ENCODE data around the gene TASP1.

TASP1 gene

DNA sequence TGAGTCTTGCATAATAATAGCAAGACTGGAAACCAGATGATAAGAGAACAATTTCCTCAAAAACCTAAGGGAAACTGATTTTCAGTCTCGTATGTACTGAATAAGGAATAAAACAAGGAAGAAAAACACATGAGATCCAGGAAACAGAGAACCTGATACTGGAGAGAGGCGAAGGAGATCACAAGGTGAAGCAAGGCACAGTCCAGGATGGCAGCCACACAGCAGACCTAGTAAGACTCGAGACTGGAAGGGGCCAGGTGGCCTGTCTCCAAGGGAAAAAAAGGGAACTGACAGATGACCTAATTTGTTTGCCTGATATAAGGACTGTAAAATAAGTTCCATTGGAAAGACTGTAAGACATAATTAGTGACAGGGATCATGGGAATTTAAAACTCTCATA is 71.1 kb downstream of the TASP1 start:
- H3K79me1 ChIP-seq (replicated peaks; ENCODE audit: low read length, poor library complexity, severe bottlenecking) = peaks cover 2% of the 10 kb centered on the region
- H4K91ac ChIP-seq (ENCODE audit: low read length) = no peak overlapping the region
- no peak overlapping the region for H3K4me3 ChIP-seq (ENCODE audit: insufficient read depth in 1 of 2, low read depth in 1 of 2, low read length in 2 of 2)
- DNase-seq = no peak
- H3K9ac ChIP-seq (ENCODE audit: low read length) = no peak overlapping the region
- H2BK12ac ChIP-seq (ENCODE audit: low read length in 2 of 2) = no peak overlapping the region
- H3K4me2 ChIP-seq (ENCODE audit: low read length, poor library complexity, severe bottlenecking) = no peak overlapping the region
- H3K4me1 ChIP-seq (ENCODE audit: control insufficient read depth, insufficient read depth, low read depth, low read length) = no peaks in the 10 kb centered on the region
- 97% methylated on average over 3 of the region's 3 CpGs for WGBS
- H3K9me3 ChIP-seq (ENCODE audit: control insufficient read depth, low read length) = no peaks in the 10 kb centered on the region
- no peak overlapping the region for H3K18ac ChIP-seq (ENCODE audit: low read depth in 1 of 2, low read length in 2 of 2)
- no peak overlapping the region for H2BK120ac ChIP-seq (ENCODE audit: low read depth, low read length)
- H3K27ac ChIP-seq (ENCODE audit: low read length, poor library complexity, severe bottlenecking) = no peak overlapping the region
- no peak overlapping the region for H2BK15ac ChIP-seq (ENCODE audit: low read depth, poor library complexity, severe bottlenecking)
- no peak overlapping the region for H4K8ac ChIP-seq (ENCODE audit: low read length)
- peaks cover 0 to 5% of the 10 kb centered on the region in 2 experiments for H3K36me3 ChIP-seq (ENCODE audit: control insufficient read depth in 1 of 2, insufficient read depth in 2 of 2, low read depth in 1 of 2, low read length in 2 of 2)
- H2BK5ac ChIP-seq (ENCODE audit: low read depth, low read length, poor library complexity, severe bottlenecking) = no peak overlapping the region
- H3K14ac ChIP-seq (ENCODE audit: low read length in 2 of 2) = no peak overlapping the region
- no peaks in the 10 kb centered on the region for H3K27me3 ChIP-seq (ENCODE audit: control insufficient read depth in 1 of 2, insufficient read depth in 1 of 2, low read length in 2 of 2)
- H3K23ac ChIP-seq (ENCODE audit: low read length in 2 of 2) = no peak overlapping the region
- H3K4ac ChIP-seq (ENCODE audit: low read depth in 1 of 2, low read length in 2 of 2) = no peak overlapping the region
- H2AK5ac ChIP-seq (ENCODE audit: low read length, severe bottlenecking) = no peak overlapping the region
- H2AFZ ChIP-seq (ENCODE audit: low read depth, low read length) = no peak overlapping the region

DNA sequence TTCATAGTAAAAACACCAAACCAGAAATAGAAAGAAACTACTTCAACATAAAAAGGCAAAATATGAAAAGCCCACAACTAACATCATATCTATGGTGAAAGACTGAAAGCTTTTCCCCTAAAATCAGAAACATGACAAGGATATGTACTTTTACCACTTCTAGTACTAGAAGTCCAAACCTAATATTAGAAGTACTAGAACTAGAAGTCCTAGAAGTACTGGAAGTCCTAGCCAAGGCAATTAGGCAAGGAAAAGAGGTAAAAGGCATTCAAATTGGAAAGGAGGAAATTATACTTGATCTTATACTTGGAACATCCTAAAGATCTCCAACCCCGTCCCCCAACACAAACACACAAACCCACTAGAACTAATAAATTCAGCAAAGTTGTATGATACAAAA is 74.9 kb downstream of the TASP1 start:
- no peak overlapping the region for H2BK15ac ChIP-seq (ENCODE audit: low read depth, poor library complexity, severe bottlenecking)
- no peak overlapping the region for H2BK120ac ChIP-seq (ENCODE audit: low read depth, low read length)
- no peak for DNase-seq
- no peak overlapping the region for H3K4ac ChIP-seq (ENCODE audit: low read depth in 1 of 2, low read length in 2 of 2)
- H3K4me1 ChIP-seq (ENCODE audit: control insufficient read depth, insufficient read depth, low read depth, low read length) = no peaks in the 10 kb centered on the region
- H4K91ac ChIP-seq (ENCODE audit: low read length) = no peak overlapping the region
- peaks cover 5% of the 10 kb centered on the region for H3K79me1 ChIP-seq (replicated peaks; ENCODE audit: low read length, poor library complexity, severe bottlenecking)
- H3K36me3 ChIP-seq (ENCODE audit: control insufficient read depth in 1 of 2, insufficient read depth in 2 of 2, low read depth in 1 of 2, low read length in 2 of 2) = peaks cover 0 to 5% of the 10 kb centered on the region in 2 experiments
- H2BK5ac ChIP-seq (ENCODE audit: low read depth, low read length, poor library complexity, severe bottlenecking) = no peak overlapping the region
- no peak overlapping the region for H2BK12ac ChIP-seq (ENCODE audit: low read length in 2 of 2)
- no peak overlapping the region for H3K18ac ChIP-seq (ENCODE audit: low read depth in 1 of 2, low read length in 2 of 2)
- no peak overlapping the region for H3K14ac ChIP-seq (ENCODE audit: low read length in 2 of 2)
- no peak overlapping the region for H3K23ac ChIP-seq (ENCODE audit: low read length in 2 of 2)
- no peak overlapping the region for H4K8ac ChIP-seq (ENCODE audit: low read length)
- no peak overlapping the region for H3K4me3 ChIP-seq (ENCODE audit: insufficient read depth in 1 of 2, low read depth in 1 of 2, low read length in 2 of 2)
- H3K27ac ChIP-seq (ENCODE audit: low read length, poor library complexity, severe bottlenecking) = no peak overlapping the region
- H2AK5ac ChIP-seq (ENCODE audit: low read length, severe bottlenecking) = no peak overlapping the region
- WGBS = 82% methylated on average over 1 of the region's 1 CpG
- H2AFZ ChIP-seq (ENCODE audit: low read depth, low read length) = no peak overlapping the region
- peaks cover 12% of the 10 kb centered on the region for H3K9me3 ChIP-seq (ENCODE audit: control insufficient read depth, low read length)
- H3K9ac ChIP-seq (ENCODE audit: low read length) = no peak overlapping the region
- no peak overlapping the region for H3K4me2 ChIP-seq (ENCODE audit: low read length, poor library complexity, severe bottlenecking)
- H3K27me3 ChIP-seq (ENCODE audit: control insufficient read depth in 1 of 2, insufficient read depth in 1 of 2, low read length in 2 of 2) = no peaks in the 10 kb centered on the region

DNA sequence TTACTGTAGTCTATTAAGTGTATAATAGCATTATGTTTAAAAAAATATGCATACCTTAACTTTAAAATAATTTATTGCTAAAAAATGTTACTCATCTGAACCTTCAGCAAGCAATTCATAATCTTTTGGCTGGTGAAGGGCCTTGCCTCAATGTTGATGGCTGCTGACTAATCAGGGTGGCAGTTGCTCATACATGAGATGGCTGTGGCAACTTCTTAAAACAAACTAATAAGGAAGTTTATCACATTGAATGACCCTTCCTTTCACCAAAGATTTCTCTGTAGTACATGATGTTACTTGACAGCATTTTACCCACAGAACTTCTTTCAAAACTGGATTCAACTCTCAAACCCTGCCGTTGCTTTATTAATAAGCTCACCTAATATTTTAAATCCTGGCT is 84.0 kb downstream of the TASP1 start:
- H3K23ac ChIP-seq (ENCODE audit: low read length in 2 of 2) = no peak overlapping the region
- no peak overlapping the region for H4K91ac ChIP-seq (ENCODE audit: low read length)
- 100% methylated on average over 1 of the region's 1 CpG for WGBS
- H2AK5ac ChIP-seq (ENCODE audit: low read length, severe bottlenecking) = no peak overlapping the region
- no peaks in the 10 kb centered on the region for H3K36me3 ChIP-seq (ENCODE audit: control insufficient read depth in 1 of 2, insufficient read depth in 2 of 2, low read depth in 1 of 2, low read length in 2 of 2)
- no peak overlapping the region for H3K27ac ChIP-seq (ENCODE audit: low read length, poor library complexity, severe bottlenecking)
- H3K79me1 ChIP-seq (replicated peaks; ENCODE audit: low read length, poor library complexity, severe bottlenecking) = no peaks in the 10 kb centered on the region
- no peak overlapping the region for H3K4ac ChIP-seq (ENCODE audit: low read depth in 1 of 2, low read length in 2 of 2)
- no peak overlapping the region for H3K18ac ChIP-seq (ENCODE audit: low read depth in 1 of 2, low read length in 2 of 2)
- no peaks in the 10 kb centered on the region for H3K27me3 ChIP-seq (ENCODE audit: control insufficient read depth in 1 of 2, insufficient read depth in 1 of 2, low read length in 2 of 2)
- no peak overlapping the region for H4K8ac ChIP-seq (ENCODE audit: low read length)
- H3K4me1 ChIP-seq (ENCODE audit: control insufficient read depth, insufficient read depth, low read depth, low read length) = no peaks in the 10 kb centered on the region
- H2AFZ ChIP-seq (ENCODE audit: low read depth, low read length) = no peak overlapping the region
- no peak overlapping the region for H2BK12ac ChIP-seq (ENCODE audit: low read length in 2 of 2)
- no peak overlapping the region for H2BK5ac ChIP-seq (ENCODE audit: low read depth, low read length, poor library complexity, severe bottlenecking)
- H3K14ac ChIP-seq (ENCODE audit: low read length in 2 of 2) = no peak overlapping the region
- no peak overlapping the region for H2BK120ac ChIP-seq (ENCODE audit: low read depth, low read length)
- no peak for DNase-seq
- no peak overlapping the region for H2BK15ac ChIP-seq (ENCODE audit: low read depth, poor library complexity, severe bottlenecking)
- no peak overlapping the region for H3K9ac ChIP-seq (ENCODE audit: low read length)
- no peaks in the 10 kb centered on the region for H3K9me3 ChIP-seq (ENCODE audit: control insufficient read depth, low read length)
- no peak overlapping the region for H3K4me2 ChIP-seq (ENCODE audit: low read length, poor library complexity, severe bottlenecking)
- H3K4me3 ChIP-seq (ENCODE audit: insufficient read depth in 1 of 2, low read depth in 1 of 2, low read length in 2 of 2) = no peak overlapping the region

DNA sequence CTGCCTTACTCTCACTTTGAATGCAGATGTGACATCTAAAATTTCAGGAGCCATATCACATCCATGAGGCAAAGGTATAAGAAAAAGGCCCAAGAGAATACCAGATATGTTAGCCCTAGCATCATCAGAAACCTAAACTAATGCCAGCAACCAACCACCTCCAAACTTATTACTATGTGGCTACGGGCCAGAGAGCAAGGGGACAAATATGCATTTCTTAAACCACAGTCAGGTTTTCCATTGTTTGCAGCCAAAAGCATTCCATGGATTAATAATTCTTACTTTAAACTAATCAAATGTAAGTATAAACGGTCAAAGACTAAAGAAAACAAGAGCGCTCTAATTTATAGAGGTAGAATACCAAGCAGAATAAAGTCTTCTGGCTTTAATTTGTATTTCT is 84.7 kb downstream of the TASP1 start:
- H2BK12ac ChIP-seq (ENCODE audit: low read length in 2 of 2) = no peak overlapping the region
- H2BK120ac ChIP-seq (ENCODE audit: low read depth, low read length) = no peak overlapping the region
- no peaks in the 10 kb centered on the region for H3K36me3 ChIP-seq (ENCODE audit: control insufficient read depth in 1 of 2, insufficient read depth in 2 of 2, low read depth in 1 of 2, low read length in 2 of 2)
- no peak overlapping the region for H4K8ac ChIP-seq (ENCODE audit: low read length)
- no peak overlapping the region for H2BK15ac ChIP-seq (ENCODE audit: low read depth, poor library complexity, severe bottlenecking)
- H3K27me3 ChIP-seq (ENCODE audit: control insufficient read depth in 1 of 2, insufficient read depth in 1 of 2, low read length in 2 of 2) = no peaks in the 10 kb centered on the region
- no peak overlapping the region for H2AFZ ChIP-seq (ENCODE audit: low read depth, low read length)
- no peak overlapping the region for H3K27ac ChIP-seq (ENCODE audit: low read length, poor library complexity, severe bottlenecking)
- no peak overlapping the region for H3K4me3 ChIP-seq (ENCODE audit: insufficient read depth in 1 of 2, low read depth in 1 of 2, low read length in 2 of 2)
- no peak overlapping the region for H3K14ac ChIP-seq (ENCODE audit: low read length in 2 of 2)
- no peak for DNase-seq
- 83% methylated on average over 1 of the region's 3 CpGs for WGBS
- no peak overlapping the region for H3K4ac ChIP-seq (ENCODE audit: low read depth in 1 of 2, low read length in 2 of 2)
- no peaks in the 10 kb centered on the region for H3K4me1 ChIP-seq (ENCODE audit: control insufficient read depth, insufficient read depth, low read depth, low read length)
- no peak overlapping the region for H4K91ac ChIP-seq (ENCODE audit: low read length)
- no peak overlapping the region for H3K9ac ChIP-seq (ENCODE audit: low read length)
- no peak overlapping the region for H3K4me2 ChIP-seq (ENCODE audit: low read length, poor library complexity, severe bottlenecking)
- H2AK5ac ChIP-seq (ENCODE audit: low read length, severe bottlenecking) = no peak overlapping the region
- no peaks in the 10 kb centered on the region for H3K79me1 ChIP-seq (replicated peaks; ENCODE audit: low read length, poor library complexity, severe bottlenecking)
- H2BK5ac ChIP-seq (ENCODE audit: low read depth, low read length, poor library complexity, severe bottlenecking) = no peak overlapping the region
- no peaks in the 10 kb centered on the region for H3K9me3 ChIP-seq (ENCODE audit: control insufficient read depth, low read length)
- no peak overlapping the region for H3K23ac ChIP-seq (ENCODE audit: low read length in 2 of 2)
- H3K18ac ChIP-seq (ENCODE audit: low read depth in 1 of 2, low read length in 2 of 2) = no peak overlapping the region
